Hypothalamus (tissue), 51 donors: ENCODE measurements around the gene ZFYVE21.

ENCODE experiments used
- DNase-seq, 51 donors: peaks; one replicate each; lab custom pipeline; 2025; lab: John Stamatoyannopoulos, UW

The ZFYVE21 gene

DNA sequence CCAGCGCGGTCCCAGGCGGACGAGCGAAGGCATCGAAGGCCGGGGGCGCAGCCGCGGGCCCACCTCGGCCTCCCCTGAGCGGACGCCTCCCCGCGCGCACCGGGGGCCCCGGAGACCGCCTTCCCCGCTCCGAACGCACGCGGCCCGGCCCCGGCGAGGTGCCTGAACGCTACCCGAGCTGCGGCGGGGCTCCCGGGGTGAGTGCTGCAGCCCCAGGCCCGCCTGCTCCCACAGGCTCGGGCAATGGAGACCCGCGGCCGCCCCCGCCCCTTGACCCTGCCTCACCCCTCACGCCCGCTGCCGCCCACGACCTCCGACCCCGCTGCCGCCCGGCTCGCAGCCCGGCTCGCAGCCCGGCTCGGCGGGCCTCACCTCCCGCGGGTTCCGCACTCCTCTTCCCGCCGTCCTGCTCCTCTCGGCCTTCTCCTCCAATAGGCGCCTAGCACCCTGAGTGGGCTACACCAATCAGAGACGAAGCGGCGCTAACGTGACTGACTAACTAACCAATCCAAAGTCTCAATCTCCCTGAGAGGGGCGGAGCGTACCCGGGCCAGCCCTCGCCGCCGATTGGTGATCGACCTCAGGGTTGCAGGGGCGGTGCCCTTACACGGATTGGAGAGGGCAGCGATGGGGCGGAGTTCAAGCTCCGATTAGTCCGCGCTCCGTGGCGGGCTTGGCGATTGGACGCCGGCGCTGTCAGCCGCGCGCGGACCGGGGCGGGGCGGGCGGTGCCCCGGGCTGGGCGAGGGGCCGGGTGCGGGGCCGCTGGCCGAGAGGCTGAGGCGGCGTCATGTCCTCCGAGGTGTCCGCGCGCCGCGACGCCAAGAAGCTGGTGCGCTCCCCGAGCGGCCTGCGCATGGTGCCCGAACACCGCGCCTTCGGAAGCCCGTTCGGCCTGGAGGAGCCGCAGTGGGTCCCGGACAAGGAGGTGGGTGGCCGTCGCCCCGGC, at the start of gene ZFYVE21, which contains the start of gene XRCC3:
ZFYVE21 (plus strand) TSS at position 759 of the 949 bp plus-strand sequence; CDS start at position 791, 32 bp downstream.
XRCC3 (minus strand) TSS at position 400 of the 949 bp plus-strand sequence. CDS start 4,364 bp downstream, outside the sequence.
- peak; percentile 88 to 100 (median 98) for DNase-seq

DNA sequence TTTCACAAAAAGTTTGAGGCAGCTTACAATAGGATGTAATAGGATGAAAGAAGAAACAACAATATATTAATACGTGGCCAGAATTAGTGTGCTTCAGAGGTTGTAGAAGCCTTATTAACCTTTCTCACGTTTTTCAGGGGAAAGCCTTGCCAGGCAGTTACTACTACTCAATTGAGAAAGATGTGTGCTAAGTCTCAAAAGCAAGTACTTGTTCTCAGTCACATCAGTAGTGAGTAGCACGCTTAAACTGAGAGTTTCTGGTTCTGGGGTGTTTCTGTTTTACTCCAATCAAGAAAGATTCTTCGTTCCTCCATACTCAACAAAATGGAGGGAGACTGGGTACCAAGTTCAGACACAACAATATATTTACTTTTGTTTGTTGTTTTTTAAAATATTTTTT, 47.9 kb upstream of the ZFYVE21 start:
- no peak for DNase-seq

DNA sequence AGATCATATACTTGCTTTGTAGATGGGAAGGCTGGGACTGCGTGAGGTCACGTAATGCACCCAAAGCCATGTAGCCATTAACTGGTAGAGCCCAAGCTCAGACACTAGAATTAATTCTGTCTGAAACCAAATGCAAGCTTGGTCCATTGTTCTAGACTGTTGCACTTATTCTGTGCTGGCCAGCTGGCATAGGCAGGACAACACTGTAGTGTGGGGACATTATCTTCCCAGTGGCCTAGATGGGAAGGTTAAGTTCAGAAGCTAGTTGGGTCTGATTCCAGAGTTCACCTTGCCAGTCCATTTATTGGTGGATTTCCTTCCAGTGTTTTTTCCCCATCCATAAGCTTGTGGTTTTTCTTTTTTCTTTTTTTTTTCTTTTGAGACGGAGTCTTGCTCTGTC, 47.5 kb upstream of the ZFYVE21 start:
- no peak for DNase-seq

DNA sequence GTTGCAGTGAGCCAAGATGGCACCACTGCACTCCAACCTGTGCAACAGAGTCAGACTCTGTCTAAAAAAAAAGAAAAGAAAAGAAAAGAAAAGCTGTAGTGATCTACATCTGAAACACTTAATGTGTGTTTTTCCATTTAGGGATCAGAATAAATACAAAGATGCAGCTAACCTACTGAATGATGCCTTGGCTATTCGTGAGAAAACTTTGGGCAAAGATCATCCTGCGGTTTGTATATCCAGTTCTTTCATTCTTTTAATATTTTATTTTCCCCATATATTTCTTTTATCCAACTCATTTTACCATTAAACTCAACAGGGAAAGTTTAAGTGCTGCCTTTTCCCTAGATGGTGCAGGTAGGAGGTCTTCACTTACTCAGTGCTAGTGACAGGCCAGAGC, 46.2 kb upstream of the ZFYVE21 start:
- DNase-seq = no peak

DNA sequence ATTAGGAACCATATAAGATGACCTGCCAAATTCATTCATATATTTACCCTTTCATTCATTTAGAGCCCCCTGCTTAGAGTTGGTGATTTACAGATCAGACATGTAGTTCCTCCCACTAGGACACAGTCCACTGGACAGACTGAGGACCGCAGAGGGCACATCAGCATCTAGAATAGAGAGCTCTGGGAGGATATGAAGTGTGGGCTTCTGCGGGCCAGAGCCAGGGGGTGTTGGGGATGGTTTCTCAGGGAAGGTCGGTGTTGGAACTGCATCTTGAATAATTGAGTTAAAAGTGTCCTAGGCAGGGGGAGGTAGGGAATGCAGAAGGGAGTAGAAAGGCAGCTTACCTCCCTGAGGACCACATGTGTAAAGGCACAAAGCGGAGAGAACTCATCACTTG, 43.7 kb upstream of the ZFYVE21 start:
- no peak for DNase-seq

DNA sequence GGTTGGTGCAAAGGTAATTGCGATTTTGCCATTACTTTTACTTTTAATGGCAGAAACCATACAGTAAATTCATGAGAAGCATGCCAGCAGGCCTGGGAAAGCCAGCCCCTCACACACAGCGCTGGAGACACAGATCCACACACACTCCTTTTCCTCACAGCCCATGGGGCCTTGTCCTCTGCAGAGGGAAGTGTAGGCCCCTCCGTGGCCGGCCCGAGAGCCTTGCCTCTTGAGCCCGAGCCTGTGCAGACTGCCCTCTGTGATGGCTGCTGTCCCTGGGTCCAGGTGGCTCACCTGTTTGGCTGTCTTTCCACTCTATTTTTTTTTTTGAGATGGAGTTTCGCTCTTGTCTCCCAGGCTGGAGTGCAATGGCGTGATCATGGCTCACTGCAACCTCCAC, 39.7 kb upstream of the ZFYVE21 start:
- DNase-seq = no peak

DNA sequence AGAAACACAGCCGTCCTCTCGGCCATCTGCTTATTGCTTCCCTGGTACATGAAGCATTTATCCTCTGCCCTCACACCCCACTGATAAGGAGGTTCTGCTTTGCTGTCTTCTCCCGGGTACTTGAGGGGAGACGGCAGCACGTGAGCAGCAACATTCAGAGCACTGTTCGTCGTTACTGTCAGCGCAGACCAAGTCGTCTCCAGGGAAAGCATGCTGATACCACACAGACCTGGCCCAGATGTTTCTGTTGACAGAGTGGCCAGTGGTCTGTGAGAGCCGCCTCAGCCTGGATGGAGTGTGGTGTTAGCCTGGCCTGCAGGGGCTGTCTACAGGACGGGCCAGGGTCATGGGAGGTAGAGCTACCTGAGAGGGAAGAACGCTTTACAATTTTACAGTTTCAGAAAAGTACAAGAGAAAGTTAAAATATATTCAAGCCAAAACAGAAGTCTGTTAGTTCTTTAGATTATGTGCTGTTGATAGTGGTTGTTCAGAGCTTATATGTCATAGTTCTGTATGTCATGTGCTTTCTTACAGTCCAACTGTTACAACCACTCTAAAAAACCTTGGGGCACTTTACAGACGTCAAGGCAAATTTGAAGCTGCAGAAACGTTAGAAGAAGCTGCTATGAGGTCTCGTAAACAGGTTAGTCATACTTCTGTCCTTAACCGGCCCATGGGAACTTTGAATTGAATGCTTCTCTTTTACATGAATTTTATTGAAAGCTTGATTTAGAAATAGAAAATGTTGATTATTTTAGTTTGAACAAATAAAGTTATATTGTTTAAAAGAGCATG, 38.5 kb upstream of the ZFYVE21 start:
- no peak for DNase-seq

DNA sequence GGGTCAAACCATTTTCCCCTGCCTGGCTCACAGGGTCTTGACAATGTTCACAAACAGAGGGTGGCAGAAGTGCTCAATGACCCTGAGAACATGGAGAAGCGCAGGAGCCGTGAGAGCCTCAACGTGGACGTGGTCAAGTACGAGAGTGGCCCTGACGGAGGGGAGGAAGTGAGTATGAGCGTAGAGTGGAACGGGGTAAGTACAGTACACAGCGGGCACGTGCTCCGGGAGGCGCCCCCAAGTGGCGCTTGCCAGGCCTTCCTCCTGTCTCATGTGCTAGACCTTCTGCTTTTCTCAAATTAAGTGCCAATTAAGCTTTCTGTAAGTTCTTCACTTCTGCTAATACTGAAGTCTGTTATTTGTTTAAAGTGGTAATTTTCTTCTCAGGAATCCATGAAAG, 36.3 kb upstream of the ZFYVE21 start:
- DNase-seq = peak in 2 of 51 donors; percentile 16 to 40

DNA sequence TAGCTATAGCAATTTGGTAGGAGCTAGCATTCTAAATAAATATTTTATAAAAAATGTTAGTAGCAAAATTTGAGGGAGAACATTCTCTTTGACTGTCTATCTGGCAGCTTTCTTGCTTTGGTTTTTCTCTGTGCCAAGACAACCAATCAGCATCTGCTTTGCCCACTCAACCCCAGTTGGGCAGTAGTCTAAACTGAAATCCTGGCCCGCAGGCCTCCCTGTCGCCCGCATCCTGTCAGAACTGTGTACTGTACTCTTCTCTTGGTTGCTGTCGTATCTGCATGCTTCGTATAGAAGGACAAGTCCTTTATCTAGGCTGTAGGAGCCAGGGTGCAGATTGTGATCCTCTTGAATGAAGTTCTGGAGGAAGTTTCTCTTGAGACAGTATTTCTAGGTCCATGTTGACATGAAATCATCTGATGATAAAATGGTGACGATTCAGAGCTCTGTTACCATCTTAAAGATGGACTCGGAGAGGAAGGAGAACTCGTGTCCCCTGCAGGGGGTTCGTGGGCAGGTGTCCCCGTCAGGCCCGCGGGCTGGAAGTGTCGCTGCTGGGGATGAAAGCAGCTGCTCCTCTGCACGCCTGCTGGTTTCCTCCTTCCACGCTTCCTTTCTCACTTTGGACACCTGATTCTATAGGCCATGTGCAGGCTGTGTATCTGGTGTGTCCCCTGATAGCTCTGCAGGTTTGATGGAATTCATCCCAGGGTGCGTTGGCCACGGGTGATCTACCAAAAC, 34.9 kb upstream of the ZFYVE21 start:
- no peak for DNase-seq

DNA sequence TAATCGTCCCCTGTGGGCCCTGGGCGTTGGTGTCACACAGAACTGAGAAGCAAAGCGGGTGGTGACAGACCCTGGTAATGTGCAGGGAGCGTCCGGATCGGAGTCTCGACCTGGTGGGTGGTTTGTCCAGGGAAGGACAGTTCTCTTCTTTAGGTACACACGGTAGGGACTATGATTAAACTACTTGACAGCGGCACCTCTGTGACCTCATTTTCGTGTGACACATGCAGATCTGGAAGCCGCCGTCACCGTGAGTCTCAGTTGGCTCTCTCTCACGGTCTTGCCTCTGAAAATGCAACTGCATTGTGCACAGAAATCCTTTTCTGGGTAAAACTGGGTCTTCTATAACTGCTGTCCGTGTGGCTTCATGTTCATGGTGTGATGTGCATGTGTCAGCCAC, 32.5 kb upstream of the ZFYVE21 start:
- DNase-seq = no peak

DNA sequence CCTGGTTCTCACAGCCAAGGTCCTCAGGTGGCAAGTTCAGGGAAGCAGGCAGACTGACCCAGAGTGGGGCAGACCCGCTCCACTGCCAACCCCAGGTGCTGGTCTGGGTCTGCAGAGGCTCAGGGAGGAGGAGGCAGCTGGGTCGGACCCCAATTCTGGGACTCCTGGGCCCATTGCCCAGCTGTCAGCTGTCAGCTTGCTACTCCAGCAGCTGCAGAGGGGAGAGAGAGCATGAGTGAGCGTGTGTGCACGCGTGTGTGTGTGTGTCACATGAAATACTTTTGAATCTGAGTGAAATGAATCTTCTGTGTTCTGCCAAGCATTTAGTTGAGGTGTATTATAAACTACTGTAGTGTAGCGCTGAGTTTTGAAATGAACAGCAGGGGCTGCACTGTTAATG, 31.1 kb upstream of the ZFYVE21 start:
- DNase-seq = no peak

DNA sequence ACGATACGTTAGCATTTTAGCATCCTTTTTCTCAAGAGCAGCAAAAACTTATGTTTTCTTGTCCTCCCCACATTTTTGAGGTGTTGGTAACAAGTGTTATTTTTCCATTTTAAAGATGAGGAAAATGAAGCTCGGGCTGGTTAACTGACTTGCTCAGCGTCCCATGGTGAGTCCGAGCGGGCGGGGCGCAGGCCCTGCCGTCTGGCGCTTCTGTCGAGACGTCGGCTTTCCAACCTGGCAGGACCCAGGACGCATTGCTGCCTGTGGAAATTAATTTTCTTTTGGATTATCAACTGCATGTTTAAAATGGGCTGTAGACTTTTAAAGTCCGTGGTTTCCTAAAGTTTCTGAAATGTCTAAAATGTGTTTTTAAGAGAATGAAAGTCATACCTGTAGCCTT, 30.7 kb upstream of the ZFYVE21 start:
- DNase-seq = no peak

DNA sequence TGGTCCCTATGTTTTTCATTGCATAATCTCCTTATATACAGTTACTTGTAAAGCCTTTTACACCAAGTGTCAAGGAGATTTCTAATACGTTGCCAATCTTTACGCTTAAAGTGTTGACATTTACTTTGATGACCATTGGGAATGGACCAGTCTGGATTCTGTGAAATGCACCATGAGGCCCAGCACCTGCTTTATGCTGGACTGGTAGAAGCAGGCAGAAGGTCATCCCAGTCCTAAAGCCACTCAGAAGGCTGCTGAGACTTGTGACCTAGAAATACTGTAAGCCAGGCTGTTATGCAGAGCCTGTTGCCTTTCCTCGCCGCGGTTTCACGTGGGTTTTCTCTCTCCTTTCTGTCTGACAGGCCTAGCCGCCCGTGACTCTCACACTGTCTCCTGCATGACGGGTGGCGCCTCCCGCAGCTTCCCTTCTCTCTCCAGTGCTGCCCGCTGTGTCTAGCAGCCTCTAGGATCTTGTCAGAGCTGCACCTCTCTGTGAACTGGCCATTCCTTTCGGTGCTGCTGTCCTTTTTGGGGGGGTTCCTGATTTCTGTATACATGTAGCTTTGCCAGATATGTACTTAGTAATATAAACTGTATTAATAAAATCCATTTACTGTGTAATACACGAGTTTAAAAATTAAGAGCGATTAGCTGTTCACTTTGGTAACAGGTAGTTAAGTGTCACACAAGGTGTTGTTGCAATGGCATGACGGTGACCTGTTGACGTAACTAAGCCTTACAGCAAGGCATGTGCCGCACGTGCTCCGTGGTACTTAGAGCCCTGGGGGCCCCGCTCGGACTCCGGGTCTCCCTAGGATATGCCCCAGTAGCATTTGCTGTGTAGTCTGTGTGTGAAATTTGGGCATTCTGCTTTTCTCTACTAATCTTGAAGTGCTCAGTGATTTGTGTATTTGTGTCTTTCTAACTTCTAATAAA, 30.1 kb upstream of the ZFYVE21 start:
- DNase-seq = no peak

DNA sequence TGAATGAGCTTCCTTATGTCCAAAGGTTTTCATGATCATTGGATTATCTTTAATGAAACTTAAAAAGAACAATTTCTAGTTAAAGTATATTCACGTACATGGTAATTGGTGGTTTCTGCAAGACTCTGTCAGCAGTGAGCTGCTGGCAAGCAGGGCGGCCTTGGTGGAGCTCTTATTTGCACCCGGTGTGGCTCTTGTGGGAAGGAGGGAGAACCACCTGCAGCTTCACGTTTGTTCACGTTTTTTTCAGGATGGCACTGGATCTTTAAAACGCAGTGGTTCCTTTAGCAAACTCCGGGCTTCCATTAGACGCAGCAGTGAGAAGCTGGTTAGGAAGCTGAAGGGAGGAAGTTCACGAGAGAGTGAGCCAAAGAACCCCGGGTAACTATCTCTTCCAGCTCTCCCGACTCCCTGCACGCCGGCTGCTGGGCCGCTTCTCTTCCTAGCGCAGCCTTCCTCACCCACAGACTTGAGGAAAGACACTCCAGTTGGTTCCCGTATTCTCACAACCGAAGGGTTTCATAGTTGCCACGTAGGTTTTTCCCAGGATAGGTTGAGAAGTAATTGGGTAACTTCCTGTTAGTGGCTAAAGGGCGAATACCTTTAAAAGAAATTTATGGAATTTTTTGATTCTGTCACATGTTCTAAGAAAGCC, 28.7 kb upstream of the ZFYVE21 start:
- peak in 1 of 51 donors; percentile 17 for DNase-seq

DNA sequence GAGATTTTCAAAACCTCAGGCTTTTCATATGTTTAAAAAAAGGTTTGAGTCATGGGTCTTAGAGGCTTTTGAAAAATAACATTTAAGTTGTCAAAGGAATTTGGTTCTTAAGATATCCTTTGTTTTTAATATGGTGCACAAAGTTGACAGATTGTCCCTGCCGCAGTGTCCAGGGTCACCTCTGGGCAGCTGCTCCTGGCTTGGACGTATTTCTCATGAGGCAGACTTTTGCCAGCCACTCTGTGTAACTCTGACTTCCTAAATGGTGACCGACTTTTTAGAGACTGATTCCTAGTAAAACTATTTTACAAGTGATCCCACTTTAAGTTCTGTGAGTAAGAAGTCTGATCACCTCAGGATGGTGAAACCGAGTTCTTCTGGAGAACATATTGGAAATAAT, 27.9 kb upstream of the ZFYVE21 start:
- DNase-seq = no peak

DNA sequence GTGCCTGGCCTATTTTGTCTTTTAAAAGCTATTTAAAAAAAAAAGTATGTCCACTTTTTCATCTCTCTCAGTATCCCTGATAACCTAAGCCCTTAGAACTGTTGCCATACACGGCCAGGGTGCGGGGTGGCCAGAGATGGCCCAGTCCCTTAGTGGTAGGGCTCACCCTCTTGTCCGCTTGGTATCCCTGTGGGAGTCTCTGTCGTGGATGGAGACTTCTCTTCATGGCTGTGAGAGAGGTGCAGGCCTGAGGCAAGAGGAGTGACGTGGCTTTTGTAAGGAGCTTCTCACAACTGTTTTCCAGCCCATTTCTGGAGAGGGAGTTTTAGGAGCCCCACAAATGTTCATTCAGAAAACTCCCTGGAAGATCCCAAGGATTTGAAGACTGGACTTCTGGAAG, 27.2 kb upstream of the ZFYVE21 start:
- DNase-seq = no peak

DNA sequence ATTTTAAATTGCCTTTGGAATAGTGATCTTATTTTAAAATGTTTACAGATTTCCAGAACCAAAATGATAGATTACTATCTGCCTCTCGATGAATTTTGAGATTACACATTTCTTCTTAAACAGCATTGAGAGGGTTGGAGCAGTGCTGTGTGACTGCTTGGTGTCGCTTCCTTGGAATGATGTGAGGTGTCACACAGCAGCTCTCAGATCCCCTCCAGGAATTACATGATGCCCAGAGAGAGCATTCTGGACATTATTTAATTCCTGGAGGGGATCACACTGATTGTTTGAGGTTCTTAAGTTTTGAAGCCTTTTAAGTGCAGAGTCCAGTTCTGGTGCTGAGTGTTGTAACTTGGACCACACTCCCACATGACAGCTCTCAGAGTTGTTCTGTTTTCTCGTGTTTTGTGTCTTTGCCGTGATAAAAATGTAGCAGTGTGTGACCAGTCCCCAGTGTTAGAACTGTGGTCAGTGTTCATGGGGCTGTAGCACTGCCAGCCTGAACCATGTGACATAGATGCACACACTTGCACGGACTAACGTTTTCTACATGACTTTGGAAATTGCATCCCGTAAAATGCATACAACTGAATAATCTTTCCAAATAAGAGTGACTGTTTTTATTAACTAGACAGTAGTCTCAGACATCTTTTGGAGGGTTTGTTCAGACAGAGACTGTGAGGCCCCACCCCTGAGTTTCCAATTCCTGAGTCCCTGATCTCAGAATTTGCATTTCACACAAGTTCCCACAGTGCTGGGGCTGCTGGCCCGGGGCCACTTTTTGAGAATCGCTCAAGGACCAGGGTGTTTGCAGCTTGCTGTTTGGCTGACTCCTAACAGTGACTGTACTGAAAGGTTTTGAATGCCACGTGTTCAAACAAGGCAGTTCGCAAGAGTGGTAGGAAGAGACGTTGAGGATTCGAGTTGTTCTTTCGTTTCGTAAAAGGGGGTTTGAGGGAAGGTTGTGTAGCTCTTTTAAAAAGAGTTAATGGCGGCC, 26.4 kb upstream of the ZFYVE21 start:
- peak in 28 of 51 donors; percentile 11 to 72 (median 48) for DNase-seq

DNA sequence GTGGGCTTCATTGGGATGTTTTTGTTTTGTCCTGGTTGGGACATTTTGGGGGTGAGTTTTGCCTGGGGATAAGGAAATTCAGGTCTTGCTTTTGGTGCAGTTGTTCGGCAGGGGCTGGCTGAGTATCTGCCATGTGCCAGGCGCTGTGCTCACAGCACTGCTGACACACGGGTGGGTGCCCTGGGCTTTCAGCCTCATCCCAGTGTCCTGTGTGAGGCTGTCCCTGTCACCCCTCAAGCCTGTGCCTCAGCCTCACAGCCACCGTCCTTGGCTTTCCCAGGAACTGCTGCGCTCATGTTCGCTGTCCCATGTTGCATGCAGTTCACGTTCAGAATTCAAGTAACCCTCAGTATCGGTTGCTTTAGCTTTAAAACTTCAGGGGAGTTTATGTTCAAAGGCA, 25.3 kb upstream of the ZFYVE21 start:
- DNase-seq = no peak
